K562 (cell line): ENCODE measurements around the gene FSTL1.

Experiments
- CBX3 ChIP-seq, 2 experiments: IDR thresholded peaks; 1 replicate in 1 of 2; 2 replicates in 1 of 2; pipeline ENCODE4 v1.6.1; 2012; ENCODE audit warnings: inconsistent platforms in 2 of 2, low read length in 2 of 2, borderline replicate concordance in 1 of 2, control low read depth in 1 of 2
- CTCF ChIP-seq, 3 experiments: IDR thresholded peaks in 2 of 3; conservative IDR thresholded peaks in 1 of 3; 2 replicates each; pipeline ENCODE4 v1.5.1; 2011 to 2012; ENCODE audit warnings: low read length in 3 of 3, mild to moderate bottlenecking in 3 of 3, control low read depth in 2 of 3, improper control_type of control experiment in 1 of 3, inconsistent platforms in 1 of 3, low read depth in 1 of 3, mixed read lengths in 1 of 3, moderate library complexity in 1 of 3; ENCODE audit not compliant: insufficient read depth in 2 of 3
- KLF13 ChIP-seq: fragments of 450-650 bp; IDR thresholded peaks from 2 replicates; pipeline ENCODE4 v1.6.1; 2016; ENCODE audit warnings: missing genetic modification characterization, low read depth, mild to moderate bottlenecking, missing compliant biosample characterization, moderate library complexity, borderline replicate concordance
- POLR2A ChIP-seq: fragments of 450-650 bp; conservative IDR thresholded peaks from 2 replicates; pipeline ENCODE4 v1.6.1; 2016
- PRMT5 ChIP-seq: sonication (generic); formaldehyde crosslinking; IDR thresholded peaks from 2 replicates; pipeline ENCODE4 v1.5.0; 2020; ENCODE audit warnings: missing genetic modification reagents

- TF ChIP-seq CBX3 (IDR thresholded peaks at IDR 0.05; ENCODE audit: borderline replicate concordance in 1 of 2, low read length in 2 of 2): no peak
- TF ChIP-seq PRMT5: no peak
- TF ChIP-seq POLR2A: no peak
- no peak for TF ChIP-seq KLF13 (tag)
- TF ChIP-seq CTCF (IDR thresholded peaks at IDR 0.05 in 2 of 3, conservative IDR thresholded peaks at IDR 0.05 in 1 of 3; ENCODE audit: insufficient read depth in 2 of 3, low read depth in 1 of 3, low read length in 3 of 3): no peak
Measured at GRCh38 chr3:120424976-120425570, 25.7 kb downstream of the FSTL1 start.
